Vagina (tissue), 2 donors: ENCODE data around the gene TBCC.

Experiments
- CTCF ChIP-seq, 3 experiments: fragments of 450-650 bp in 2 of 3; fragments of 200-600 bp in 1 of 3; sonication (generic) in 1 of 3; IDR thresholded peaks; one replicate each; pipeline ENCODE4 v1.5.1; 2017 to 2019; ENCODE audit warnings: antibody characterized with exemption in 3 of 3, mild to moderate bottlenecking in 2 of 3, moderate library complexity in 2 of 3
- POLR2A ChIP-seq, 2 donors: fragments of 450-650 bp; IDR thresholded peaks; one replicate each; pipeline ENCODE4 v1.6.1; 2017; ENCODE audit warnings: antibody characterized with exemption in 2 of 2, mild to moderate bottlenecking in 2 of 2, moderate library complexity in 2 of 2

GRCh38 chr6:42702200-42702599 is 43.7 kb downstream of the TBCC start:
- TF ChIP-seq CTCF (IDR thresholded peaks at IDR 0.05): no peak
- TF ChIP-seq POLR2A (IDR thresholded peaks at IDR 0.05): no peak
